NCI-H2107 (cell line): ENCODE results near the gene IPO13.

Experiments
- DNase-seq: peaks from one replicate; lab custom pipeline; 2025; lab: John Stamatoyannopoulos, UW

The IPO13 gene

DNA sequence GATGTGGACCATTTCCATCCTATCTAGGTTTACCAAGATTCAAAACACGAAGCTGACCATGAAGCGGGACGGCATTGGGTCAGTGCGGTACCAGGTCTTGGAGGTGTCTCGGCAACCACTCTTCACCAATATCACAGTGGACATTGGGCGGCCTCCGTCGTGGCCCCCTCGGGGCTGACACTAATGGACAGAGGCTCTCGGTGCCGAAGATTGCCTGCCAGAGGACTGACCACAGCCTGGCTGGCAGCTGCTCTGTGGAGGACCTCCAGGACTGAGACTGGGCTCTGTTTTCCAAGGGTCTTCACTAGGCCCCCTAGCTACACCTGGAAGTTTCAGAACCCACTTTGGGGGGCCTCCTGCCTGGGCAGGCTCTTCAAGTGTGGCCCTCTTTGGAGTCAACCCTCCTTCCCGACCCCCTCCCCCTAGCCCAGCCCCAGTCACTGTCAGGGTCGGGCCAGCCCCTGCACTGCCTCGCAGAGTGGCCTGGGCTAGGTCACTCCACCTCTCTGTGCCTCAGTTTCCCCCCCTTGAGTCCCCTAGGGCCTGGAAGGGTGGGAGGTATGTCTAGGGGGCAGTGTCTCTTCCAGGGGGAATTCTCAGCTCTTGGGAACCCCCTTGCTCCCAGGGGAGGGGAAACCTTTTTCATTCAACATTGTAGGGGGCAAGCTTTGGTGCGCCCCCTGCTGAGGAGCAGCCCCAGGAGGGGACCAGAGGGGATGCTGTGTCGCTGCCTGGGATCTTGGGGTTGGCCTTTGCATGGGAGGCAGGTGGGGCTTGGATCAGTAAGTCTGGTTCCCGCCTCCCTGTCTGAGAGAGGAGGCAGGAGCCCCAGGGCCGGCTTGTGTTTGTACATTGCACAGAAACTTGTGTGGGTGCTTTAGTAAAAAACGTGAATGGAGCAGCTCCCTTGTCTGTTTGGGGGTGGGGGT lies 43.8 kb downstream of the IPO13 start:
- no peak for DNase-seq

DNA sequence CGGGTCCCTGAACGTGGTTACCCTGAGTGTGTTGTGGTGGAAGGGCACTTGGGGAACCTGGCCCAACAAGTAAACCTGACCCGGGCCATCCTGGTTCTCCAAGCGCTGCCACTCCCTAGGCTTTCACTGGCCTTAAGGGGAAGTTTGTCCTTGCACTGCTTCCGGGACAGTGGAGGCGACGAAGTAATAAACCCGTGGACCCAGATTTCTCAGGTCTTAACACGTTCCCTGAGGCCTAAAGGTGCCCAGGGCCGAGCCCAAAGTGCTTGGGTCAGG lies 44.4 kb downstream of the IPO13 start:
- no peak for DNase-seq

DNA sequence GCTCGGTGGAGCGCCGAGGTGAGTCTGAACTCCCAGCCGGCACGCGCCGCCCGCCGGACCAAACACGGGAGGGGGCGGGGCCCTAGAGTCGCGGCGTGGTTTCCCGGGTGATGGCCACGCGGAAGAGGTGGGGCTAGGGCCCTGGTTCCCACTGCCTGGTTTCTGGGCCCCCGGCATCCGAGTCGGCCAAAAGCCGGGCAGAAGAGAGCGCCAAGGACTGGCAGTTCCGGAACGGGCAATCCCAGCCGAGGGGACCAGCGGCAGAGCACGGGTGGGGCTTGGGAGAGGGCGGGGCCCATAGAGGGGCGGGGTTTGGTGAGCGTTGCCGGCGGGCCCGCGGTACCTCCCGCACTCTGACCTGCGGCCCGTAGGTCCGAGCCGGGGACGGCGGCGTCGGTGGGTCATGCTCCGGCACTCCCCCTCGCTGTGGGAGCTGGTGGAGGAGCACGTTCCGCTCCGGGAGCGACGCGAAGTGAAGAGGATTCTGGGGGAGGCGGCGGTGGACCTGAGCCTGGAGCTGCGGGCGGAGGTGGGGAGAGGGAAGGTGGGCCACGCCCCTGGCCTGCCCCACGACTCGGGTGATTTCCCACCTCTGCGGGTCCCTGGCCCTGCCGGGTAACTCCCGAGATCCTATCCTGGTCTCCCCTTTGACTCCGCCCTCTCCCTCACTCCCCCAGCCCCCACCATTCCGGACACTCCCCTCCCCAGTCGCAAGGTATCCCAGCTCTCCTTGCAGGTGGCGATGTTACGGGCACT lies 44.9 kb downstream of the IPO13 start, which contains the start of gene CCDC24:
TSS of gene CCDC24 (plus strand) at position 124 of the 756 bp plus-strand sequence. CDS start at position 404, 280 bp downstream.
- DNase-seq, result peak; percentile 58

DNA sequence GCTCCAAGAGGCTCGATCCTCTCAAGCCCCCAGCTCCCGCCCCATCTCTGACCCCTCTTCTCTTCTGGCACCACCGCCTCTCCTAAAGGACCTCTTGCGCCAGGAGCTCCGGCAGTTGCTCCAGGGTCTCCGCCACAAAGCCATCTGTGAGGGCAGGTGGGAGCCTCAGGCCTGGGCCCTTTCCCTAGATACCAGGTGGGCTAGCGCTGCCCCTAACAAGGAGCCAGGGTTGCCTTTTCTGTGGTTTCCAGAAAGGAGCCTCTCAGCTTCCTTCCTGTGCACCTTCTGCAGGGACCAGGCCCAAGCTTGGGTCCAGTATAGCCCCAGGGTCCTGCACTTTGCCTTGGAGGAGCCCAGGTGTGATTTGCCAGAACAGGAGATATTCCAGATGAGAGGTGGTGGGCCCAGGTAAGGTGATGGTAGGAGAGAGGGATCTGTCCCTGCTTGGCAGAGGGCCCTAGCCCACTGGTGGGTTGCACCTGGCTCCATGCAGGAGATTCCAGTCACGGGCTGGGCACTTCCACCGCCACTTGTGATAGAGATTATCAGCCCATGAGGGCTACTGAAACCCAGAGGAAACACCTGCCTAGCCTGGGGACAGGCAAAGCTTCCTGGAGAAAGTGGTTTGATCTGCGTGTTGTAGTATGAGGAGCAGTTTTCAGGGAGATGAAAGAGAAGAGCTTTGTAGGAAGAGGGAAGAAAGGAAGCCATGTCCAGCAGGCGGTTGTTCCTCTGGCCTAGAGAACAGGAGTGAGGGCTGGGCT lies 45.7 kb downstream of the IPO13 start:
- DNase-seq, result no peak

DNA sequence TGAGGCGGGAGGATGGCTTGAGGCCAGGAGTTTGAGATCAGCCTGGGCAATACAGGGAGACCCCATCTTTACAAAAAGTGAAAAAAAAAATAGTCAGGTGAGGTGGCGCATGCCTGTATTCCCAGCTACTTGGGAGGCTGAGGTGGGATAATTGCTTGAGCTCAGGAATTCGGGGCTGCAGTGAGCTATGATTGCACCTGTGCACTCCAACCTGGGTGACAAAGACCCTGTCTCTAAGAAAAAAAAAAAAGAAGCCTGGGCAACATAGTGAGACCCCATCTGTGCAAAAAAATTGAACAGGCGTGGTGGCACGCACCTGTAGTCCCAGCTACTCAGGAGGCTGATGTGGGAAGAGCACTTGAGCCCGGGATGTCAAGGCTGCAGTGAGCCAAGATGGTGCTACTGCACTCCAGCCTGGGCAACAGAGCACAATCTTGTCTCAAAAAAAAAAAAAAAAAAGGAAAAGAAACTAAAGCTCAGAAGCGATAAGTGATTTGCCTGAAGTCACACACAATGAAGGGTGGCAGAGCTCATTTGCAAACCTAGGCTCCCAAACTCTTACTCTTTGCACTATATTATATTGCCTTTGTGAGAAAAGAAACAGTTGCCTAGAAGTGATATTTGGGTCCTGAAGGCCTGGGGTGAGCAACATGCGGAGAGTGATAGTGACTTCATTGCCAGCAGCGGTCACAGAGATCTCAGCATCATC lies 46.6 kb downstream of the IPO13 start:
- DNase-seq, result no peak

DNA sequence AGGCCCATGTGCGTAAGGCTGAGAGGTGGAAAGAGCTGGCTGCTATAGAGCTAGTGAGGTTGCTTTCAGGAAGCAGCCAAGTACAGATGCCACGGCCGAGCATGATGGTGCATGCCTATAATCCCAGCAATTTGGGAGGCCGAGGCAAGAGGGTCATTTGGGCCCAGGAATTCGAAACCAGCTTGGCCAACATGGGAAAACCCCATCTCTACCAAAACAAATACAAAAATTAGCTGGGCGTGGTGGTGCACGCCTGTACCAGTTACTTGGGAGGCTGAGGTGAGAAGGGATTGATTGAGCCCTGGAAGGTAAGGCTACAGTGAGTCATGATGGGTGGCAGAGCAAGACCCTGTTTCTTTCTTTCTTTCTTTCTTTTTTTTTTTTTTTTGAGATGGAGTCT lies 47.3 kb downstream of the IPO13 start:
- DNase-seq, result no peak

DNA sequence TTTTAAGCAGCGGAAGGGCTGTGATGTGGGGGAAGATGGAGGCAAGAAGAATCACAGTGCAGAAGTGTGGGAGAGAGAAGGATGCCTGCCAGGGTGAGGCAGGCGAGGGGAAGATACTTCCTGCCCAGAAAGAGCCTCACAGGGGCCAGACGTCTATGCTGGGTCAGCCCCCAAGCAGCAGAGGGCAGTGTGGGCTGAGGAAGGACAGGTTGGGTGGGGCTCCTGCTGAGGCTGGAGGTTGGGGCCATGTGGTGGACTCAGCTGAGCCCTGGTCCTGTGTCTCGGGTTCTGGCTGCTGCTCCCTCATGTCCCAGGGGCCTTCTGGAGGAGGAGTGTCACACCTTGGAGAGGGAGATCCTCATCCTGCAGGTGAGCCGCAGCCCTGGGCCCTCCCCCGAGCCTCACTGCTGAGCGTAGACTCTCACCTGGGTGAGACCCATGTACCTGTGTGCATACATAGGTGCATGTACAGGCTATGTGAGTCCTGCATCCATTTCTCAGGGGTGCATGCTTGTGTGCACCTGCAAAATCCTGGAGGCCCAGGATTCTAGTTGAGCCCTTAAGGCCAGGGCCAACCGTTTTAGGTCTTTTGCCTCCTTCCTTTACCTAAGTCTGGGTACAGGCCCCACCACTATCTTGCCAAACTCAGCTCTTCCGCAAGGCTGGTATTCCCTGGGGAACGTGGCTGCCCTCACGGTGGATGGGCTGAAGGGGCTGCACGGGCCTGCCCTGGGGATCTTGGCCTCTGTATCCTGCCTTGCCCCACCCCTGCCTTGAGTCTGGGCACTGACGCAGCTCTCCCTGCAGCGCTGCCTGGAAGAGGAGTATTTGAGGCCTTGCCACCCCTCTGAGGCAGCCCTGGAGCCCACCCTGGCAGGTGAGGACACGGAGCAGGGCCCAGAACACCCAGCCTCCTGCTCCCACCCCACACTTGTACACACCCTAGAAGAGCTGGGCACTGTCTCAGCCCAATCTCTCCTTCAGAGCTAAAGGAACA lies 48.3 kb downstream of the IPO13 start:
- DNase-seq, result no peak

- DNase-seq, result no peak
These were observed 49.4 kb downstream of the IPO13 start for GRCh38 chr1:43995984-43996732.

GRCh38 chr1:43996733-43997115 lies 50.0 kb downstream of the IPO13 start:
- no peak for DNase-seq

DNA sequence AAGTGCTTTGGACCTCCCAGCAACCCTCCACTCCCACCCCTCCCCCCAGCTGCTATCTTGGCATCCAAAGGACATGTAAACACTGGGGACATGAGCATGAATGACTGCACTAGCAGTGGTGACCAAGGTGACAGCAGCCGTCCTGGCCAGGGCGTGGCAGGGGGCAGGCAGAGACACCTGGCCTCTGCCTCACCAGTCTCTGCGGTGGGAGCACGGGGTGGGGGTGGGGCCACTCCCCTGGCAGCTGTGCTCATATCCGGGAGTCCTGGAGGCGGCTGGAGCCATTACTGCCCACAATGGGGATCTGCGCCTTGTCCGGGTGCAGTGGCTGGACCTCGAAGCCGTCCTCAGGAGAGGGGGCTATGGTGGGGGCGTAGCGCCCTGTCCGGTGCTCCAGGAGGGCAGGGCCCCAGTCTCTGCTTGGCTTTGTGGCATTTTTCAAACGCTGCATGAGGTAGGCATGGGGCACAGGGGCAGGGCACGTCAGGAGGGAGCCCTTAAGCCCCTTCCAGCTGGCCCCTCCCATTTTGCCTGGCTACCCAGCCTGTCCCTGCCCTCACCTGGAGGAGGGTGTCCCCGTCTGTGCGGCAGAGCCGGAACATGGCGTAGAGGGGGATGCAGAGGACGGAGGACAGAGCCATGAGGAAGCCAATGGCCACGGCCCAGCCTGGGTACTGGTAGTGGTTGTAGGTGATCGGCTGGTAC lies 50.7 kb downstream of the IPO13 start:
- DNase-seq, result no peak

GRCh38 chr1:43998000-43998378 lies 51.2 kb downstream of the IPO13 start:
- no peak for DNase-seq

DNA sequence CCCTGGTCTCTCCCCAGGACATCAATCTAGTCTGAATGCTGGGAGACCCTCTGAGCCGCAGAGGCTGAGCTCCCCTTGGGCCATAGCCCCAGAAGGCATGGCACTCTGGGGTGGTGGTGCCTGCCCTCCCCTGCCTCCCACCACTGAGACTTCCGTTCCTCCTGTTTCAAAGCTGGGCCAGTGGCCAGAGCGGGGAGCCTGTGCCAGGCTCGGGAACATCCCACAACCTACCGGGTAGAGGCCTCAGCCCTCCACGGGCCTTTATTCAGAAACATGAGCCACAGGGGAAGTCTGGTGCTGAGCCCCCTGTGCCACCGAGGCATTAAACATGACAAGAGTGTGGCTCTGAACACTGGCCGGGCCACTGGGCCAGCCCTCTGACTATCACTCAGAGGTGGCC lies 52.7 kb downstream of the IPO13 start:
- DNase-seq, result no peak

- no peak for DNase-seq
These were observed 53.4 kb downstream of the IPO13 start for GRCh38 chr1:44000122-44000665.

GRCh38 chr1:44002165-44002564 lies 55.4 kb downstream of the IPO13 start:
- DNase-seq, result no peak

DNA sequence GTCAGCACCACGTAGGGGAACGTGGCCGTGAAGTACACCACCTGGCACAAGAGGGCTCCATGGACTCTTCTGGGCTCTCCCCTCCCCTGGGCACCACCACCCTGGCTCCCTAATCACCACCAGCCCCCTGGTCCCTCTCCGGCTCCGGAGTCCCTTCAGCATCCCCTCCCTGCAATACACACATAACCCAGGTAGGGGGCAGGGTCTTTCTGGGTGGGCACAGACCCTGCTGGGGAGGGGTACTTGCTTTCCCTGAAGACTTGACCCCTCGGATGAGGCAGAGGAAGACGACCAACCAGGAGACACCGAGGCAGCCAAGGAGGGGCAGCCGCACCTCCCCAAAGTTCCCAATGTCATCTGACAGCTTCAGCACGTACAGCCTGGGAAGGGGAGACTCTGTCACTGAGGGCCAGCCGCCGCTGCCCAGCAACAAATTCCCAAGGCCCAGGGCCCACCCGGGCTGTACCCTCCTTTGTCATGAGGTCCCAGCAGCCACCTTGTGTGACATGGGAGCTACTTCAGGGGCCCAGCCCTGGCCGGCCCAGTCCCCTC lies 55.9 kb downstream of the IPO13 start:
- DNase-seq, result no peak

GRCh38 chr1:44008259-44008658 lies 61.5 kb downstream of the IPO13 start:
- no peak for DNase-seq

DNA sequence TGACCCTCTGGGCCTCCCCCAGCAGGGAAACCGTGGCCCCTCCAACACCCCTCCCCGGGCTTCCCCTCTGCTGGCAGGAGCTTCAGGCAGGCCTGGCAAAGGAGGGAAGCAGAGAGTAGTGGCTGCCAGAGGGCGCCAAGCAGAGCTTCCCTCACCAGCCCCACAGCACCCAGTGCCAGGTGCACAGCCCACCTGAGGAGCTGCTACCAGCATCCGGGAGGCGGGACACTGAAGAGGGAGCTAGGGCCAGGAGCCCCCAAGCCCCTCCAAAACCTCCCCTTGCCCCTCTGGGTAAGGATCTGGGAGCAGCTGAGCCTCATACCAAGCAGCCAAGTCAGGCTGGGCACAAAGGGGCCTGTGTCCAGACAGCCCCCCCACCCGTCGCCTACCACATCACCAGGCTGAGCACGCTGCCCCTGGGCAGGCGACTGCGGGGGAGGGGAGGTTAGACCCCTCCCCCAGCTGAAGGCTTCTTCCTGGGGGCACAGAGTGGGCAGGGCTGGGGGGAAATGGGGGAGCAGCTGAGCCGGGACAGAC lies 64.3 kb downstream of the IPO13 start:
- no peak for DNase-seq

DNA sequence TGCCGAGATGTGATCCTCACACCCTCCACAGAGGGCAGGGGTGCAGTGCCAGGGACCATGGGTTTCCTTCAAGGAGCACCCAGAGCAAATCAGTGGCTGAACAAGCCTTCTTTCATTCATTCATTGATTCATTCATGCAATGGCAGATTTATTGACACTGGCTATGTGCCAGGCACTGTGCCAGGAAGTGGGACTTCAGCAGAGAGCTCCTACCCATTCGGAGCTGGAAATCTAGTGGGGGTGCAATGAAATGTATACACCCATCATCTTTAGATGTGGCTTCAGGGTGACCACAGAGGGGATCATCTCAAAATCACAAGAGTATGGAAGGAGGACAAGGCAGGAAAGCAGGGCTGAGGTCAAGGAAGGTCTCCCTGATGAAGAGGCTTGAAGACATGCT lies 65.7 kb downstream of the IPO13 start:
- no peak for DNase-seq
